ENCODE measurements around the gene CYTH2.

Gene CYTH2

DNA sequence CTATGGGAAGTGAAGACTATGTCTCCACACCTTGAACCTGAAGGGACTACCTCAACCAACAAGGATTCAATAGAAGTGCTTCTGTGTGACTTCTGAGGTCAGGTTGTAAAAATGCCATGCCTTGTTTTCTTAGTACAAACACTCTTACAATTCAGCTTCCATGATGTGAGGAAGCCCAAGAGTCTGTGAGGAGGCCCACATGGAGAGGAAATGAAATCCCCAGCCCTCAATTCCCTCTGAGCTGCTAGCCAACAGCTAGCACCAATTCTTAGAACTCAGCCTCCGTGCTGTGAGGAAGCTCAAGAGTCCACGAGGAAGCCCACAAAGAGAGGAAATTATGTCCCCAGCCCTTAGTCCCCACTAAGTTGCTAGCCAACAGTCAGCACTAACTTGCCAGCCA is 55.1 kb downstream of the CYTH2 start:
- no peak for DNase-seq (ENCODE audit: extremely low read depth, low read depth)
- TF ChIP-seq, protein P1, sequence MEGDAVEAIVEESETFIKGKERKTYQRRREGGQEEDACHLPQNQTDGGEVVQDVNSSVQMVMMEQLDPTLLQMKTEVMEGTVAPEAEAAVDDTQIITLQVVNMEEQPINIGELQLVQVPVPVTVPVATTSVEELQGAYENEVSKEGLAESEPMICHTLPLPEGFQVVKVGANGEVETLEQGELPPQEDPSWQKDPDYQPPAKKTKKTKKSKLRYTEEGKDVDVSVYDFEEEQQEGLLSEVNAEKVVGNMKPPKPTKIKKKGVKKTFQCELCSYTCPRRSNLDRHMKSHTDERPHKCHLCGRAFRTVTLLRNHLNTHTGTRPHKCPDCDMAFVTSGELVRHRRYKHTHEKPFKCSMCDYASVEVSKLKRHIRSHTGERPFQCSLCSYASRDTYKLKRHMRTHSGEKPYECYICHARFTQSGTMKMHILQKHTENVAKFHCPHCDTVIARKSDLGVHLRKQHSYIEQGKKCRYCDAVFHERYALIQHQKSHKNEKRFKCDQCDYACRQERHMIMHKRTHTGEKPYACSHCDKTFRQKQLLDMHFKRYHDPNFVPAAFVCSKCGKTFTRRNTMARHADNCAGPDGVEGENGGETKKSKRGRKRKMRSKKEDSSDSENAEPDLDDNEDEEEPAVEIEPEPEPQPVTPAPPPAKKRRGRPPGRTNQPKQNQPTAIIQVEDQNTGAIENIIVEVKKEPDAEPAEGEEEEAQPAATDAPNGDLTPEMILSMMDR (IDR thresholded peaks at IDR 0.05; ENCODE audit: low read depth, low read length, missing control alignments): no peak
- no peak overlapping the region for H3K4me3 ChIP-seq (replicated peaks; ENCODE audit: low read depth, low read length)

GRCh38 chr19:48524732-48525131 is 55.6 kb downstream of the CYTH2 start:
- DNase-seq (ENCODE audit: extremely low read depth, low read depth): no peak
- TF ChIP-seq, protein P1 (IDR thresholded peaks at IDR 0.05; ENCODE audit: low read depth, low read length, missing control alignments): no peak
- H3K4me3 ChIP-seq (replicated peaks; ENCODE audit: low read depth, low read length): no peak overlapping the region

DNA sequence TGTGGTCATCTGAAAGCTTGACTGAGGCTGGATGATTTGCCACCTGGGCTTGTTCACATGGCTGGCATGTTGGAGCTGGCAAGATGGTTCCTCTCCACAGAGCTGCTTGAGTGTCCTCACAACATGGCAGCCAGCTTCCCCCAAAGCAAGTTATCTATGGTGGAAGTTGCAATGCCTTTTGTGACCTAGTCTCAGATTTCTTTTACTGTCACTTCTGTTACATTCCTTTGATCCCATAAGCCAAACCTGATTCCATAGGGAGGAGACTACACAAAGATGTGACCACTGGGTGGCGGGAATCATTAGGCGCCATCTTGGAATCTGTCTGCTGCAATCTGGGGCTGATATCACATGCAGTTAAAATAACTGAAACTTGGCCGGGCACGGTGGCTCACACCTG is 60.0 kb downstream of the CYTH2 start:
- H3K4me3 ChIP-seq (replicated peaks; ENCODE audit: low read depth, low read length): no peak overlapping the region
- DNase-seq (ENCODE audit: extremely low read depth, low read depth): no peak
- TF ChIP-seq, protein P1 (IDR thresholded peaks at IDR 0.05; ENCODE audit: low read depth, low read length, missing control alignments): no peak

GRCh38 chr19:48530066-48530720 is 61.0 kb downstream of the CYTH2 start:
- TF ChIP-seq, protein P1 (IDR thresholded peaks at IDR 0.05; ENCODE audit: low read depth, low read length, missing control alignments): no peak
- H3K4me3 ChIP-seq (replicated peaks; ENCODE audit: low read depth, low read length): no peak overlapping the region
- no peak for DNase-seq (ENCODE audit: extremely low read depth, low read depth)

DNA sequence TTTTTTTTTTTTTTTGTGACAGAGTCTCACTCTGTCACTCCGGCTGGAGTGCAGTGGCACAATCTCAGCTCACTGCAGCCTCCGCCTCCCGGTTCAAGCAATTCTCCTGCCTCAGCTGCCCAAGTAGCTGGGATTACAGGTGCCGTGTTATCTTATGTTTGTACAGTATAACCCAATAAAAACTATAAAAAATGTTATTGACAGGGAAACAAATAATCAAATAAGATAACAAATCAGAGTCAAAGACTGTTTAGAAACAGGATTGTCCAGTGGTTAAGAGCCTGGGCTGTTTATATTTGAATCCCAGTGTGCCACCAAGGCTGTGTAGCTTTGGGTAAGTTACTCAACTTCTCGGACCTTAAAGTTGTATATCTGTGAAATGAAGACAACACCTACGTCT is 61.6 kb downstream of the CYTH2 start:
- no peak for DNase-seq (ENCODE audit: extremely low read depth, low read depth)
- TF ChIP-seq, protein P1 (IDR thresholded peaks at IDR 0.05; ENCODE audit: low read depth, low read length, missing control alignments): no peak
- H3K4me3 ChIP-seq (replicated peaks; ENCODE audit: low read depth, low read length): no peak overlapping the region
